GM23338 (cell line): ENCODE results near the gene IL1A. TPM values are rescaled to one million over a fixed set of nuclear protein-coding genes. Genes with fewer than 3 reads are reported as not detected.

Experiments
- ATAC-seq: fragments of 200-7000 bp; cut with Tn5 transposase; 3 replicates; pipeline ENCODE4 v1.9.1; 2020
- DNase-seq: peaks from one replicate; pipeline ENCODE4 v3.0.0-alpha.2; 2015; ENCODE audit warnings: low spot score
- H2AFZ ChIP-seq: fragments of 200-600 bp; sonication (generic); 2 replicates; pipeline ENCODE4 v1.8.0; 2016; ENCODE audit warnings: antibody characterized with exemption, mild to moderate bottlenecking, moderate library complexity
- H3F3A ChIP-seq: fragments of 200-600 bp; sonication (generic); replicated peaks from 2 replicates; pipeline ENCODE4 v1.8.0; 2017; ENCODE audit warnings: antibody characterized with exemption, mixed run types, low read depth
- H3K27ac ChIP-seq: fragments of 200-600 bp; sonication (generic); 2 replicates; pipeline ENCODE4 v1.6.1; 2016; ENCODE audit warnings: low read depth
- H3K27me3 ChIP-seq: fragments of 200-600 bp; sonication (generic); 2 replicates; pipeline ENCODE4 v1.8.0; 2016; ENCODE audit warnings: mild to moderate bottlenecking, mixed run types, moderate library complexity; ENCODE audit not compliant: insufficient read depth
- H3K36me3 ChIP-seq: fragments of 200-600 bp; sonication (generic); 2 replicates; pipeline ENCODE4 v1.8.0; 2016; ENCODE audit warnings: mild to moderate bottlenecking; ENCODE audit not compliant: insufficient read depth
- H3K4me1 ChIP-seq: fragments of 200-600 bp; sonication (generic); 2 replicates; pipeline ENCODE4 v1.8.0; 2016; ENCODE audit warnings: mild to moderate bottlenecking, moderate library complexity; ENCODE audit not compliant: insufficient read depth
- H3K4me2 ChIP-seq: fragments of 200-600 bp; sonication (generic); 2 replicates; pipeline ENCODE4 v1.7.1; 2017; ENCODE audit warnings: mixed run types
- H3K4me3 ChIP-seq: fragments of 200-600 bp; sonication (generic); 2 replicates; pipeline ENCODE4 v1.6.1; 2016; ENCODE audit warnings: mixed run types
- H3K79me2 ChIP-seq: fragments of 200-600 bp; sonication (generic); replicated peaks from 2 replicates; pipeline ENCODE4 v1.8.0; 2017; ENCODE audit warnings: mild to moderate bottlenecking; ENCODE audit not compliant: insufficient read depth
- H3K9me2 ChIP-seq: fragments of 200-600 bp; sonication (generic); 2 replicates; pipeline ENCODE4 v1.8.0; 2017; ENCODE audit not compliant: insufficient read depth
- H4K20me1 ChIP-seq: fragments of 200-600 bp; sonication (generic); replicated peaks from 2 replicates; pipeline ENCODE4 v1.8.0; 2017; ENCODE audit warnings: mild to moderate bottlenecking; ENCODE audit not compliant: insufficient read depth
- H3K27ac Mint-ChIP-seq: 2 replicates; pipeline ENCODE4 v1.8.0; 2020; ENCODE audit warnings: inconsistent platforms, mild to moderate bottlenecking, moderate library complexity, mixed read lengths
- H3K27me3 Mint-ChIP-seq: 3 replicates; pipeline ENCODE4 v1.8.0; 2022; ENCODE audit warnings: low read depth, mild to moderate bottlenecking, moderate library complexity, mixed read lengths, inconsistent platforms; ENCODE audit not compliant: insufficient read depth, poor library complexity
- H3K36me3 Mint-ChIP-seq: 3 replicates; pipeline ENCODE4 v1.8.0; 2021; ENCODE audit warnings: low read depth, mild to moderate bottlenecking, inconsistent platforms, moderate library complexity, mixed read lengths
- H3K4me1 Mint-ChIP-seq: 3 replicates; pipeline ENCODE4 v1.8.0; 2020; ENCODE audit warnings: mild to moderate bottlenecking, inconsistent platforms, mixed read lengths
- H3K4me3 Mint-ChIP-seq: 3 replicates; pipeline ENCODE4 v1.8.0; 2021; ENCODE audit warnings: moderate library complexity, mild to moderate bottlenecking, inconsistent platforms, mixed read lengths
- H3K9me3 Mint-ChIP-seq: 3 replicates; pipeline ENCODE4 v1.8.0; 2020; ENCODE audit warnings: moderate library complexity, mild to moderate bottlenecking, inconsistent platforms, mixed read lengths
- CREB1 ChIP-seq: fragments of 250-450 bp; sonication (Bioruptor Pico); IDR thresholded peaks from 2 replicates; pipeline ENCODE4 v1.5.0; 2020; ENCODE audit warnings: low read depth, mild to moderate bottlenecking, moderate library complexity
- EZH2phosphoT487 ChIP-seq: fragments of 200-600 bp; sonication (generic); IDR thresholded peaks from one replicate; pipeline ENCODE4 v1.8.1; 2018; ENCODE audit warnings: antibody characterized with exemption; ENCODE audit not compliant: unreplicated experiment
- NANOG ChIP-seq: IDR thresholded peaks from 2 replicates; pipeline ENCODE4 v1.6.1; 2016; ENCODE audit warnings: antibody characterized with exemption, borderline replicate concordance
- STAT1 ChIP-seq: IDR thresholded peaks from one replicate; pipeline ENCODE4 v1.6.1; 2016; ENCODE audit warnings: antibody characterized with exemption; ENCODE audit not compliant: unreplicated experiment
- polyA plus RNA-seq: library from polyadenylated mRNA; unstranded; fragments of >200 nt; fragmentation: Nextera tagmentation; extraction: Ambion mirVana; gene quantifications from 2 replicates; pipeline ENCODE4 v1.2.1, GENCODE V29; 2016
- total RNA-seq: library from RNA; depleted of rRNA; stranded (reverse); fragments of >200 nt; shearing (Covaris generic); gene quantifications from 2 replicates; pipeline ENCODE4 v1.2.3, GENCODE V29; 2014
- TF ChIP-seq, protein P1 (sequence below): fragments of 250-450 bp; sonication (Bioruptor Pico); IDR thresholded peaks from 2 replicates; pipeline ENCODE4 v1.5.0; 2020; ENCODE audit warnings: mild to moderate bottlenecking, moderate library complexity
- TF ChIP-seq, protein P2 (sequence below): IDR thresholded peaks from 2 replicates; pipeline ENCODE4 v1.6.1; 2016; ENCODE audit warnings: antibody characterized with exemption
- TF ChIP-seq, protein P3 (sequence below), 2 experiments: fragments of 200-600 bp in 1 of 2; sonication (generic) in 1 of 2; conservative IDR thresholded peaks; 2 replicates each; pipeline versions ENCODE4 v1.5.1 to v1.6.1; 2016 to 2017; ENCODE audit warnings: antibody characterized with exemption in 2 of 2, low read depth in 2 of 2, mild to moderate bottlenecking in 2 of 2, moderate library complexity in 1 of 2

The IL1A gene
- total and polyA plus RNA-seq, 2 experiments from 2014 or later: 0.65 to 0.73 TPM

DNA sequence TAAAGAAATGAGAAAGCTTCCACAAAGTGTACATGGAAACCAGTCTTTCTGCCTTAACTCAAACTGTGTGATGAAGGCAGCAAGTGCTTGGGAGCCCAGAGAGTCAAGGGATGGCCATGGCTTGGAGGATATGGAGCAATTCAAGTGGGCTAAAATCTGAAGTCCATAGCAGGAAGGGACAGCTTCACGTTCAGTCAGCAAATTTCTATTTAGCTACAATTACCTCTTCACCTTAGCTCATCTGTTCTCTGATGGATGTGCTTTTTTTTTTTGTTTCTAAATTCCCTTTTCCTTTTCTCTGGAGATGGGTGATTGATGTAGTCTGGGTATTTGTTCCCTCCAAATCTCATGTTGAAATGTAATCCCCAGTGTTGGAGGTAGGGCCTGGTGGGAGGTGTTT lies 4.9 kb upstream of the IL1A start (continued):
- TF ChIP-seq, protein P1, sequence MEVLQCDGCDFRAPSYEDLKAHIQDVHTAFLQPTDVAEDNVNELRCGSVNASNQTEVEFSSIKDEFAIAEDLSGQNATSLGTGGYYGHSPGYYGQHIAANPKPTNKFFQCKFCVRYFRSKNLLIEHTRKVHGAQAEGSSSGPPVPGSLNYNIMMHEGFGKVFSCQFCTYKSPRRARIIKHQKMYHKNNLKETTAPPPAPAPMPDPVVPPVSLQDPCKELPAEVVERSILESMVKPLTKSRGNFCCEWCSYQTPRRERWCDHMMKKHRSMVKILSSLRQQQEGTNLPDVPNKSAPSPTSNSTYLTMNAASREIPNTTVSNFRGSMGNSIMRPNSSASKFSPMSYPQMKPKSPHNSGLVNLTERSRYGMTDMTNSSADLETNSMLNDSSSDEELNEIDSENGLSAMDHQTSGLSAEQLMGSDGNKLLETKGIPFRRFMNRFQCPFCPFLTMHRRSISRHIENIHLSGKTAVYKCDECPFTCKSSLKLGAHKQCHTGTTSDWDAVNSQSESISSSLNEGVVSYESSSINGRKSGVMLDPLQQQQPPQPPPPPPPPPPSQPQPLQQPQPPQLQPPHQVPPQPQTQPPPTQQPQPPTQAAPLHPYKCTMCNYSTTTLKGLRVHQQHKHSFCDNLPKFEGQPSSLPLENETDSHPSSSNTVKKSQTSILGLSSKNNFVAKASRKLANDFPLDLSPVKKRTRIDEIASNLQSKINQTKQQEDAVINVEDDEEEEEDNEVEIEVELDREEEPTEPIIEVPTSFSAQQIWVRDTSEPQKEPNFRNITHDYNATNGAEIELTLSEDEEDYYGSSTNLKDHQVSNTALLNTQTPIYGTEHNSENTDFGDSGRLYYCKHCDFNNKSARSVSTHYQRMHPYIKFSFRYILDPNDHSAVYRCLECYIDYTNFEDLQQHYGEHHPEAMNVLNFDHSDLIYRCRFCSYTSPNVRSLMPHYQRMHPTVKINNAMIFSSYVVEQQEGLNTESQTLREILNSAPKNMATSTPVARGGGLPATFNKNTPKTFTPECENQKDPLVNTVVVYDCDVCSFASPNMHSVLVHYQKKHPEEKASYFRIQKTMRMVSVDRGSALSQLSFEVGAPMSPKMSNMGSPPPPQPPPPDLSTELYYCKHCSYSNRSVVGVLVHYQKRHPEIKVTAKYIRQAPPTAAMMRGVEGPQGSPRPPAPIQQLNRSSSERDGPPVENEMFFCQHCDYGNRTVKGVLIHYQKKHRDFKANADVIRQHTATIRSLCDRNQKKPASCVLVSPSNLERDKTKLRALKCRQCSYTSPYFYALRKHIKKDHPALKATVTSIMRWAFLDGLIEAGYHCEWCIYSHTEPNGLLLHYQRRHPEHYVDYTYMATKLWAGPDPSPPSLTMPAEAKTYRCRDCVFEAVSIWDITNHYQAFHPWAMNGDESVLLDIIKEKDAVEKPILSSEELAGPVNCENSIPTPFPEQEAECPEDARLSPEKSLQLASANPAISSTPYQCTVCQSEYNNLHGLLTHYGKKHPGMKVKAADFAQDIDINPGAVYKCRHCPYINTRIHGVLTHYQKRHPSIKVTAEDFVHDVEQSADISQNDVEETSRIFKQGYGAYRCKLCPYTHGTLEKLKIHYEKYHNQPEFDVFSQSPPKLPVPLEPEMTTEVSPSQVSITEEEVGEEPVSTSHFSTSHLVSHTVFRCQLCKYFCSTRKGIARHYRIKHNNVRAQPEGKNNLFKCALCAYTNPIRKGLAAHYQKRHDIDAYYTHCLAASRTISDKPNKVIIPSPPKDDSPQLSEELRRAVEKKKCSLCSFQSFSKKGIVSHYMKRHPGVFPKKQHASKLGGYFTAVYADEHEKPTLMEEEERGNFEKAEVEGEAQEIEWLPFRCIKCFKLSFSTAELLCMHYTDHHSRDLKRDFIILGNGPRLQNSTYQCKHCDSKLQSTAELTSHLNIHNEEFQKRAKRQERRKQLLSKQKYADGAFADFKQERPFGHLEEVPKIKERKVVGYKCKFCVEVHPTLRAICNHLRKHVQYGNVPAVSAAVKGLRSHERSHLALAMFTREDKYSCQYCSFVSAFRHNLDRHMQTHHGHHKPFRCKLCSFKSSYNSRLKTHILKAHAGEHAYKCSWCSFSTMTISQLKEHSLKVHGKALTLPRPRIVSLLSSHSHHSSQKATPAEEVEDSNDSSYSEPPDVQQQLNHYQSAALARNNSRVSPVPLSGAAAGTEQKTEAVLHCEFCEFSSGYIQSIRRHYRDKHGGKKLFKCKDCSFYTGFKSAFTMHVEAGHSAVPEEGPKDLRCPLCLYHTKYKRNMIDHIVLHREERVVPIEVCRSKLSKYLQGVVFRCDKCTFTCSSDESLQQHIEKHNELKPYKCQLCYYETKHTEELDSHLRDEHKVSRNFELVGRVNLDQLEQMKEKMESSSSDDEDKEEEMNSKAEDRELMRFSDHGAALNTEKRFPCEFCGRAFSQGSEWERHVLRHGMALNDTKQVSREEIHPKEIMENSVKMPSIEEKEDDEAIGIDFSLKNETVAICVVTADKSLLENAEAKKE: no peak

DNA sequence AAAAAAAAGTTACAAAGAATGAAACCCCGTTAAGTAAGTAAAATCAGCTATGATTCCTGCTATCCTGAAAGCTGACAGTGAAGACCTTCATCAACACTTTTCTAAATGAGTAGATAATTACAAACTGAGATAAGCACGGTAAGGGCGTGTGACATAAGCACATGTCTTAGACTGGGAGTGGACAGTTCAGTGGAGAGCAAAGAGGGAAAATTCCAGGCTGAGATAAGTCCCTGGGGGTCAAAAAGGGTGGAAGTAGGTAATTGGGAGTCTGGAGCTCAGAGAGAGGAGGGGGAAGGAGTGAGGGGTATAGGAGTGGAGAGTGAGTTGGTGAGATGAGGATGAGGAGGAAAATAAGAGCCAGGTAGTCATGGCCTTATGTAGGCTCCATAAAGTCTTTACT lies 4.4 kb upstream of the IL1A start:
- Histone ChIP-seq H3K36me3 (no peaks in the 10 kb centered on the region), H3K9me2 (peaks cover 18% of the 10 kb centered on the region), H4K20me1 (no peaks in the 10 kb centered on the region), H3K4me2 (no peak overlapping the region), H3K27me3 (no peaks in the 10 kb centered on the region), H3K79me2 (no peaks in the 10 kb centered on the region), H3F3A (no peaks in the 10 kb centered on the region), H3K4me1 (peaks cover 27% of the 10 kb centered on the region), H3K27ac (no peak overlapping the region), H2AFZ (no peak overlapping the region), H3K4me3 (no peak overlapping the region)
- DNase-seq (no peak), ATAC-seq (no peak)
- Mint-ChIP-seq H3K27ac (no peak overlapping the region), H3K4me3 (no peak overlapping the region), H3K36me3 (peaks cover 5% of the 10 kb centered on the region; the same call in 1 of the 3 replicates), H3K9me3 (peaks cover 4% of the 10 kb centered on the region), H3K4me1 (peaks cover 30% of the 10 kb centered on the region), H3K27me3 (peaks cover 2% of the 10 kb centered on the region)
- TF ChIP-seq, protein P2, sequence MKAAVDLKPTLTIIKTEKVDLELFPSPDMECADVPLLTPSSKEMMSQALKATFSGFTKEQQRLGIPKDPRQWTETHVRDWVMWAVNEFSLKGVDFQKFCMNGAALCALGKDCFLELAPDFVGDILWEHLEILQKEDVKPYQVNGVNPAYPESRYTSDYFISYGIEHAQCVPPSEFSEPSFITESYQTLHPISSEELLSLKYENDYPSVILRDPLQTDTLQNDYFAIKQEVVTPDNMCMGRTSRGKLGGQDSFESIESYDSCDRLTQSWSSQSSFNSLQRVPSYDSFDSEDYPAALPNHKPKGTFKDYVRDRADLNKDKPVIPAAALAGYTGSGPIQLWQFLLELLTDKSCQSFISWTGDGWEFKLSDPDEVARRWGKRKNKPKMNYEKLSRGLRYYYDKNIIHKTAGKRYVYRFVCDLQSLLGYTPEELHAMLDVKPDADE: no peak
- TF ChIP-seq EZH2phosphoT487 (no peak), NANOG (no peak), CREB1 (no peak), STAT1 (no peak)
- TF ChIP-seq, protein P1: no peak
- TF ChIP-seq, protein P3, sequence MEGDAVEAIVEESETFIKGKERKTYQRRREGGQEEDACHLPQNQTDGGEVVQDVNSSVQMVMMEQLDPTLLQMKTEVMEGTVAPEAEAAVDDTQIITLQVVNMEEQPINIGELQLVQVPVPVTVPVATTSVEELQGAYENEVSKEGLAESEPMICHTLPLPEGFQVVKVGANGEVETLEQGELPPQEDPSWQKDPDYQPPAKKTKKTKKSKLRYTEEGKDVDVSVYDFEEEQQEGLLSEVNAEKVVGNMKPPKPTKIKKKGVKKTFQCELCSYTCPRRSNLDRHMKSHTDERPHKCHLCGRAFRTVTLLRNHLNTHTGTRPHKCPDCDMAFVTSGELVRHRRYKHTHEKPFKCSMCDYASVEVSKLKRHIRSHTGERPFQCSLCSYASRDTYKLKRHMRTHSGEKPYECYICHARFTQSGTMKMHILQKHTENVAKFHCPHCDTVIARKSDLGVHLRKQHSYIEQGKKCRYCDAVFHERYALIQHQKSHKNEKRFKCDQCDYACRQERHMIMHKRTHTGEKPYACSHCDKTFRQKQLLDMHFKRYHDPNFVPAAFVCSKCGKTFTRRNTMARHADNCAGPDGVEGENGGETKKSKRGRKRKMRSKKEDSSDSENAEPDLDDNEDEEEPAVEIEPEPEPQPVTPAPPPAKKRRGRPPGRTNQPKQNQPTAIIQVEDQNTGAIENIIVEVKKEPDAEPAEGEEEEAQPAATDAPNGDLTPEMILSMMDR (conservative IDR thresholded peaks at IDR 0.05; ENCODE audit: low read depth in 2 of 2): no peak
